ES-I3 (cell line): ENCODE measurements around the gene SMIM17.
"Not testable (repeated sequence)": the region's sequence is repeated elsewhere in the genome, so short reads cannot be mapped to it uniquely, and the experiment has no call there.

ENCODE experiments used
- H3K36me3 ChIP-seq: 2 replicates; pipeline ENCODE4 v1.6.1; 2013; ENCODE audit warnings: mild to moderate bottlenecking, low read length, control low read depth, moderate library complexity; ENCODE audit not compliant: insufficient read depth
- H3K4me1 ChIP-seq: 2 replicates; pipeline ENCODE4 v1.6.1; 2013; ENCODE audit warnings: mild to moderate bottlenecking, control low read depth, low read length; ENCODE audit not compliant: insufficient read depth
- H3K9ac ChIP-seq: 2 replicates; pipeline ENCODE4 v1.6.1; 2013; ENCODE audit warnings: low read depth, mild to moderate bottlenecking, low read length, moderate library complexity
- H3K9me3 ChIP-seq: 2 replicates; pipeline ENCODE4 v1.6.1; 2013; ENCODE audit warnings: mild to moderate bottlenecking, low read length, moderate library complexity; ENCODE audit not compliant: control insufficient read depth, insufficient read depth

Gene SMIM17

DNA sequence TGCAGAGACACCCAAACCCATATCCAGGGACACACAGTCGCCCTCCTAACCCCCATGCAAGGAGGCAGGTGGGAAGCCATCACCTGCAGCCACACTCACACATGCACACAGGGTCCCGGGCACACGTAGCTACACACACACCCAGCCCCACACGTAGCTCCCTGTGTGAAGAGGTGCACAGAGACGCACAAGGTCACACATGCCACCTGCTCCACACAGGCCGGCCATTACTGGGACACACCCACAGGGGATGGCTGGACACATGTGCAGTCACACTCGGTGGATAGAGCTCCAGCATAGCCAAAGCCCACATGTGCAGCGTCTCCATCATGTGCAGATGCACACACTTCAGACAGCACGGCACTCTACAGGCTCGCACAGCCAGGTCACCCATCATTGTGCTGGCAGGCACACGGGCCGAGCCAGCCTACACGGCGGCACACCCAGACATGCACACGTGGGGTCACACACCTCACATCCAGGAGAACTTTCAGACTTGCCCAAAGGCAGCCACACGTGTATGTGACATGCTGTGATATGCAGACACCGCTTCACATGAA, 27.5 kb downstream of the SMIM17 start:
- H3K9ac ChIP-seq: no peak overlapping the region
- H3K9me3 ChIP-seq: no peaks in the 10 kb centered on the region
- no peaks in the 10 kb centered on the region for H3K4me1 ChIP-seq
- H3K36me3 ChIP-seq: no peaks in the 10 kb centered on the region

DNA sequence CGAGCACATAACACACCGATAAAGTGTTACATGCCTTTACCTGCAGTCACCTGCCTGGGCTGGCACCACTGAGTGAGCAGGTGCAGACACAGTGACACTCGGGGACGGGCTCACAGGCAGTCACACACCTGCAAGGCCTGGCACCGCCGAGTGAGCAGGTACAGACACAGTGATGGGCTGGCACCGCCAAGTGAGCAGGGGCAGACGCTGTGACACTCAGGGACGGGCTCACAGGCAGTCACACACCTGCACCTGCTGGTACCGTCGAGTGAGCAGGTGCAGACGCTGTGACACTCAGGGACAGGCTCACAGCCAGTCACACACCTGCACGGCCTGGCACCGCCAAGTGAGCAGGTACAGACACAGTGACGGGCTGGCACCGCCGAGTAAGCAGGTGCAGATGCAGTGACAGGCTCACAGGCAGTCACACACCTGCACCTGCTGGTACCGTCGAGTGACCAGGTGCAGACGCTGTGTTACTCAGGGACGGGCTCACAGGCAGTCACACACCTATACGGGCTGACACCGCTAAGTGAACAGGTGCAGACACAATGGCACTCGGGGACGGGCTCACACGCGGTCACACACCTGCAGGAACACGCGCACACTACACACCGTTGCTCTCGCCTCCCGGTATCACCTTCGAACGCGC, 28.1 kb downstream of the SMIM17 start:
- Histone ChIP-seq H3K9ac (peak overlapping the region; percentile 46; the same call in 1 of the 2 replicates), H3K9me3 (no peaks in the 10 kb centered on the region), H3K36me3 (no peaks in the 10 kb centered on the region), H3K4me1 (no peaks in the 10 kb centered on the region)

DNA sequence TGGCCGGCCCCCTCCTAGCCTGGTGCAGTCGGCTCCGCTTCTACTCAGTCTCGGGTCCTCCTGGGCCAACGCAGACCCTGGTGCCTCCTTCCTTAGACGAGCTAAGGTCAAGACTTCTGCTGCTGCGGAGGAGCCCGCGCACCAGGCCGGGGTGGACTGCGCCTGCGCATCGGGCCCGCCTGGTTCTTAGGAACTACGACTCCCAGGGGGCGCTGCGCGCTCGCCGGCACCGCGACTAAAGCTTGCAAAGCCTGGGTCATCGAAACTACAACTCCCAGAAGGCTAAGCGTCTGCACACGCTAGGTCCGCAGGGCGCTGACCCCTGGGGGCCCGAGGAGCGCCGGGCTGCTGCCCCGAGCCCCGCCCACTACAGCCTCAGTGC, 28.6 kb downstream of the SMIM17 start, which contains the start of gene ZNF835:
Gene ZNF835, minus strand, starts transcription at position 145 of the 382 bp plus-strand sequence. CDS start 6,559 bp downstream, outside the sequence.
- Histone ChIP-seq H3K4me1 (no peaks in the 10 kb centered on the region), H3K9ac (peak within 1 kb of the TSS; percentile 46; the same call in 1 of the 2 replicates), H3K9me3 (no peaks in the 10 kb centered on the region), H3K36me3 (no peaks in the 10 kb centered on the region)

DNA sequence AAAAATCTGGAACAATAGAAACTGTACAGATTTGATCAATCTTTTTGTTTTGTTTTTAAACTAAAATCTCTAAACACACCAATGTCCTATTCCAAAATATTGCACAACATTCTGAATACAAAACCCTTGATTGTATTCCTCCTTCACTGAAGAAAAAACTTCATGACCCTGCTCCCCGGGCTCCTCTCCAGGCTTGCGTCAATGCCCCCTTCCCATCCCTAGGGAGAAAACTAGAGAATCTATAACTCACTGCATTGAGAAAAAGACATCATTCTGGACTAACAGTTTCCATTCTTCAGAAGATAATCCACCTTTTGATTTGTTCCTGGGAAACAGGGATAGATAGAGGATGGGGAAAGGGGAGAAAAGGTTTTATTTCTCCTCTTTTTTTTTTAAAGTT, 29.7 kb downstream of the SMIM17 start:
- not testable (repeated sequence) for H3K9ac ChIP-seq, H3K9me3 ChIP-seq, H3K36me3 ChIP-seq

DNA sequence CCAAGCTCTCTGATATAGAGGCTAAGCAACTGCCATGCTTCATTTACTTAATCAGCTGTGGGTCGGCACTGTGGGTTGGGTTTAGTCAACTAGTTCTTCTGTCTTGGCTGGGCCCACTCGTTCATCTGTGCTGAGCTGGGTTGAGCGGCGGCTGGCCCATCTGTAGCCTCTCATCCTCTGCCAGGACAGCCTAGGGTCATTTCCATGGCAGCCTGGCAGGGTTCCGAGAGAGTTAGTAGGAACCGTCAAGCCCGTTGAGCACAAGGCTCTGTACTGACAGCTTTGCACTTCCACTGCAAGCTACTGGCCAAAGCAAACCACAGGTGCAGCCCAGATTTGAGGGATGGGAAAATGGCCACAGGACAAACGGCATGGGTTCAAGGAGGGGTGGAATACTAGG, 35.2 kb downstream of the SMIM17 start:
- no peaks in the 10 kb centered on the region for H3K9me3 ChIP-seq
- no peaks in the 10 kb centered on the region for H3K4me1 ChIP-seq
- no peak overlapping the region for H3K9ac ChIP-seq
- H3K36me3 ChIP-seq: no peaks in the 10 kb centered on the region

More for the DNA sequence above, 29.7 kb downstream of the SMIM17 start:
- H3K4me1 ChIP-seq: not testable (repeated sequence)

DNA sequence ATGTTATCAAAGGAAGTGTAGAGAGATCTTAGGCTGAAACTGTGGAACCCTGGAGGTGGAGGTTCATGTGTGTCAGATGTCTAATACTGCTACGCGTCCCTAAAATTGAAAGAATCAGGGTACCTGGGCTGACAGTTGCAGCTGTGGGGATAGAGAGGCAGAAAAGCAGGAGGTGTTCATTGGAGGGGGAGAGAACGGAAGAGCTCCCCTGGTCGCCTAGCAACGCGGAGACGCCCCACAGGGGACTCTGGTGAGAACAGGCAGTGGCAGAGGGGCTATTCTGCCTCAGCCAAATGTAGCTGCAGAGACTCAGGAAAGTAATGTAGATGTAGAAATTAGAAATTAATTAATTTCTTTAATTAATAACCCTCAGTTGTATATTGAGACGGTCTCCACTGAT, 38.7 kb downstream of the SMIM17 start:
- Histone ChIP-seq H3K9ac (no peak overlapping the region), H3K9me3 (no peaks in the 10 kb centered on the region), H3K36me3 (no peaks in the 10 kb centered on the region), H3K4me1 (no peaks in the 10 kb centered on the region)

DNA sequence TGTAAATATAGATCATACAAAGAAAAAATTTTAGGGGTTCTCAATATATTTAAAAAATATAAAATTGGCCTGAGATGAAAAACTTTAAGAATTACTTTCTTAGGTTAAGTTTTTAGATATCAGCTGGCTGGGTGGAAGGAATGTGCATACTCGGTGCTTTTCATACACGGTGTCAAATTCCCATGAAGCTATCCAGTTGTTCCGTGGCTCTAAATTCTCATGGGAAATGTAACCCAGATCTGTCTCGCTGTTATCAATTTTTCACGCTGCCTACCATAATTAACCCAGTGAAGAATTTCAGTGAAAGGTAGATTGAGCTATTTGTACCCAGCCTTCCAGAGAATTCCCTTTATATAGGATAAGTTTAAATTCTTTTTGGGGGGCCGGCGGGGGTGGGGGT, 40.2 kb downstream of the SMIM17 start:
- Histone ChIP-seq H3K9me3 (no peaks in the 10 kb centered on the region), H3K36me3 (no peaks in the 10 kb centered on the region), H3K4me1 (no peaks in the 10 kb centered on the region), H3K9ac (no peak overlapping the region)

DNA sequence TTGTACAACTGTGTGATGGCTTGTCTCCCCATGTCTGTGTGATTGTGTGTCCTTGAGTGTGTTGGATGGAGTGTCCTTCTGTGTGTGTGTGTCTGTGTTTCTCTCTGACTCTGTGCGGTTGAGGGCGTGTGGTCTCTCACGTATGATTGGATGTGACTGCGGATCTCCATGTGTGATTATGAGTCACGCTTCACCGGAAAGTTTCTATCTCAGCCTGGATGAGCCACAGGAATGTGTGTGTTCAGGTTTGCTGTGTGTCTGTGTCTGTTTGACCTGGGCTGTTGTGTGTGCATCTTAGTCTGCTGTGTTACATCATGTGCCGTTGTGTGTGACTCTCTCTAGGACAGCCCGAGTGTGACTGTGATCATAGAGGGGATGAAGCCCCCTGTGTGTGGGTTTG, 44.1 kb downstream of the SMIM17 start:
- H3K9ac ChIP-seq: no peak overlapping the region
- no peaks in the 10 kb centered on the region for H3K9me3 ChIP-seq
- no peaks in the 10 kb centered on the region for H3K36me3 ChIP-seq
- no peaks in the 10 kb centered on the region for H3K4me1 ChIP-seq

DNA sequence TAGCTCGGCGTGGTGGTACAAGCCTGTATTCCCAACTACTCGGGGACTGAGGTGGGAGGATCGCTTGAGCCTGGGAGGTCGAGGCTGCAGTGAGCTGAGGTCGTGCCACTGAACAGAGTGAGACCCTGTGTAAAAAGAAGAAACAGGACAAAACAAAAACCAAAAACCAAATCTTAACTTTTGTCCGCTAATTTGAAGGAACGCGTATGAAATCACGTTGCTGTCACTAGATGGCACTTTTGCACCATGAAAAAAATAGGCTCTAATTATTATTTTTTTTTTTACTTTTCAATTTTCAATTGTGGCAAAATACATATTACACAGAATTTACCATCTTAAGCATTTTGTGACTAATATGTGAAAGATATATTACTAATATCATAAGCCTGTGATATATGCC, 46.2 kb downstream of the SMIM17 start:
- no peaks in the 10 kb centered on the region for H3K36me3 ChIP-seq
- H3K9me3 ChIP-seq: no peaks in the 10 kb centered on the region
- H3K9ac ChIP-seq: no peak overlapping the region
- H3K4me1 ChIP-seq: no peaks in the 10 kb centered on the region

DNA sequence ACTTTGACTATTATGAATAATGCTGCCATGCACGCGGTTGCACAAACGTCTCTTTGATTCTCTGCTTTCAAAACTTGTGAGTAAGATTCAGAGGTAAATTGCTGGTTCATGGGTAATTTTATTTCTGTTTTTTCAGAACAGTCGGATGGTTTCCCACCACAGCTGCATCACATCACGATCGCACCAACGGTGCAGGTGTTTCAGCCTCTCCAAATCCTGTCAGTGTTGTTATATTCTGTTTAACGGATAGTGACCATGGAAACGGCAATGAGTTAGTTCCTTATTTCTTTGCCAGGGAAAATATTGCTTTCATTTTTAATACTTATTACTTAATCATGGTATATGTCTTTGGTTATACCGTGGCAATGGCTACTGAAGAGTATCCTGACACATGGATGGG, 47.7 kb downstream of the SMIM17 start:
- Histone ChIP-seq H3K36me3 (no peaks in the 10 kb centered on the region), H3K4me1 (no peaks in the 10 kb centered on the region), H3K9me3 (no peaks in the 10 kb centered on the region), H3K9ac (no peak overlapping the region)

DNA sequence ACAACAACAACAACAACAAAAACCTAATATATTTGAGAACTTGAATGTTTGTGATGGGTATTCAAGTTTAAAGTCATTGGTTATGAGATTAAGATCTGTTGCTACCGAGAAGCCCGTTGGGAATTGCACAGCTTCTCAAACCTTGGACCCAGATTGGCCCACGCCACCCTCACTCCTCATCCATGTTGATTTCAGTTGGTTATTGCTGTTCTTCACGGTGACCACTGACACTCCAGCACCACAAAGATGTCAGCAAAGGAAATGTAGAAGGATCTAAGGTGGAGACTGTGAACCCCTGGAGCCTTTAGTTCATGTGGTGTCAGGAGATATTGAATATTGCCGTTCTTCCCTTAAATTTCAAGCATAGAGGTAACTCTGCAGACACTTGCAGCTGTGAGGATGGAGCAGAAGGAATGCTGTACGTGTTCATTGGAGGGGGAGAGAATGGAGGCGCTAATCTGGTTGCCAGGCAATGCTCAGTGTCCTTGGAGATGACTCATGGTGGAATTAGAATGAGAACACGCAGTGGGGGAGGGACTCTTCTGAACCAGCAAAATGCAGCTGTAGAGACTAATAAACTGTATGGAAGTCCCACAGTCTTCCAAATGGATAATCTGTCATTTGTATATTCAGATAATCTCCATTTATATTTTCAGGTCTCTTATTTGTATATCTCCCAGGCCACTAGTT, 49.4 kb downstream of the SMIM17 start:
- H3K36me3 ChIP-seq: no peaks in the 10 kb centered on the region
- no peaks in the 10 kb centered on the region for H3K9me3 ChIP-seq
- no peak overlapping the region for H3K9ac ChIP-seq
- no peaks in the 10 kb centered on the region for H3K4me1 ChIP-seq

DNA sequence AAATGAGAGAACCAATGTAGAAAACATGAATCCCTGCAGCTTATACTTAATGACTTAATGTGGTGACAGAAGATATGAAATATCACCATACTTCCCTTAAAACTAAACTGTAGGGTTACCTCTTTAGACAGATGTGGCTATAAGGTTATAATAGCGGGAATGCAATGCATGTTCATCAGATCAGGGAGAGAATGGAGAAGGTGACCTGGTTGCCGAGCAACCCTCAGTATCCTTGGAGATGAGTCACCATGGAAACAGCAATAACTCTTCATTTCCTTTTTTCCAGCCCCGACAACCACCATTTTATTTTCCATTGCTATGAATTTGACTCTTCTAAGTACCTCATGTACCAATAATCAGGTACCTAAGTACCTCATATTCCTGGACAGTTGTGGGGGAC, 56.6 kb downstream of the SMIM17 start:
- no peaks in the 10 kb centered on the region for H3K9me3 ChIP-seq
- H3K4me1 ChIP-seq: no peaks in the 10 kb centered on the region
- no peak overlapping the region for H3K9ac ChIP-seq
- no peaks in the 10 kb centered on the region for H3K36me3 ChIP-seq

DNA sequence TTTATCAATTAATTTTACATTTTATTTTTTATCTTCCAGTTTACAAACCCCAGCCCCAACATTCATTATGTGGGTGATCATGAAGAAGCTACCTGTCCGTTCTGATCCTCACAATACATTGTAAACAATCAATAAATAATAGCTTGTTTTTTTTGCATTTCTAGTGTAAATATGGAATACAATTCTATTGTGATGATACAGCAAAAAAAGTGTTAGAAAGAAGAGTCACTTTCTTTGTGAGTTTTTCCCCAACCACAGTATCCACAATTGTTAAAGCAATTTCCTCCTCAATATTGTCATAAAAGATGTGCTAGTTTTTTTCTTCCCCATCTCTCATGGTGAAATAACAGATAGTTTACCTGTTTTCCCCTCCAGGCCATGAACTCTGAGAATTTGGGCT, 58.9 kb downstream of the SMIM17 start:
- Histone ChIP-seq H3K9me3 (no peaks in the 10 kb centered on the region), H3K9ac (no peak overlapping the region)

DNA sequence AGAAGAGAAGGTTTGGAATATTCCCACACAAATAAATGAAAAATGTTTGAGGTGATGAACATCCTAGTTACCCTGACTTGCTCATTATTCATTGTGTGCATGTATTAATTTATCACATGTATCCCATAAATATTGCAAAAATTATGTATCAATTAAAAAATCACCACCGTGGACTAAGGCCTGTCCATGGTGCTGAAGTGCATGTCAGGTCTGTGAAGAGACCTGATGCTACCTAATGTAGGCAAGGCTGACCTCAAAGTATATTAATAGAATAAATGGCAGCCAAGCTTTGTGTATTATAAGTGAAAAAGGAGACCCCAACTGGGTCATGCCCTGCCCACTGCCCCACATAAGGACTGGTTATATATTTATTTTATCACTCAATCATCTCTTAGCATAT, 63.0 kb downstream of the SMIM17 start:
- no peaks in the 10 kb centered on the region; the same call in 1 of the 2 replicates for H3K9me3 ChIP-seq
- no peaks in the 10 kb centered on the region for H3K4me1 ChIP-seq
- no peaks in the 10 kb centered on the region for H3K36me3 ChIP-seq
- H3K9ac ChIP-seq: no peak overlapping the region

More for the DNA sequence above, 58.9 kb downstream of the SMIM17 start:
- H3K36me3 ChIP-seq: no peaks in the 10 kb centered on the region
- H3K4me1 ChIP-seq: no peaks in the 10 kb centered on the region
